Esophagus squamous epithelium (tissue), 4 donors: ENCODE measurements around the gene REV3L.

Experiments used
- CTCF ChIP-seq, 6 experiments: fragments of 450-650 bp in 4 of 6; fragments of 200-600 bp in 2 of 6; sonication (generic) in 2 of 6; IDR thresholded peaks; one replicate each; pipeline ENCODE4 v1.5.1; 2016 to 2019; ENCODE audit warnings: antibody characterized with exemption in 6 of 6, mild to moderate bottlenecking in 4 of 6, moderate library complexity in 4 of 6
- POLR2A ChIP-seq, 4 donors: fragments of 450-650 bp; IDR thresholded peaks; one replicate each; pipeline ENCODE4 v1.6.1; 2017; ENCODE audit warnings: antibody characterized with exemption in 4 of 4, mild to moderate bottlenecking in 4 of 4, moderate library complexity in 3 of 4

GRCh38 chr6:111276736-111277135, 206.3 kb downstream of the REV3L start:
- TF ChIP-seq CTCF (IDR thresholded peaks at IDR 0.05) (no peak), POLR2A (IDR thresholded peaks at IDR 0.05) (no peak)
